GM21619 (cell line): ENCODE results near the gene LGI4.
"Not testable (repeated sequence)": the region's sequence is repeated elsewhere in the genome, so short reads cannot be mapped to it uniquely, and the experiment has no call there.

Experiments
- ATAC-seq: cut with Tn5 transposase; IDR thresholded peaks from one replicate; pipeline ENCODE4 v1.9.1; 2021; ENCODE audit not compliant: unreplicated experiment

The LGI4 gene

GRCh38 chr19:35161434-35161743, 26.5 kb upstream of the LGI4 start:
- ATAC-seq: no peak

GRCh38 chr19:35160629-35161433, 26.0 kb upstream of the LGI4 start:
- ATAC-seq: no peak

- ATAC-seq: no peak
Measured at GRCh38 chr19:35159606-35160005, 24.7 kb upstream of the LGI4 start.

GRCh38 chr19:35157431-35157830, 22.6 kb upstream of the LGI4 start:
- no peak for ATAC-seq

GRCh38 chr19:35156673-35157014, 21.8 kb upstream of the LGI4 start:
- no peak for ATAC-seq

GRCh38 chr19:35155981-35156672, 21.3 kb upstream of the LGI4 start:
- no peak for ATAC-seq

GRCh38 chr19:35155441-35155840, 20.6 kb upstream of the LGI4 start:
- ATAC-seq: no peak

GRCh38 chr19:35154525-35155406, 19.9 kb upstream of the LGI4 start, which contains the start of gene FXYD5:
TSS of gene FXYD5 (plus strand) at chr19:35154735. CDS start at chr19:35155551, 816 bp downstream.
- no peak for ATAC-seq

GRCh38 chr19:35153701-35154524, 19.1 kb upstream of the LGI4 start:
- no peak for ATAC-seq

- not testable (repeated sequence) for ATAC-seq
Measured at GRCh38 chr19:35153129-35153522, 18.3 kb upstream of the LGI4 start.

GRCh38 chr19:35151273-35152065, 16.6 kb upstream of the LGI4 start:
- no peak for ATAC-seq

- no peak for ATAC-seq
Measured at GRCh38 chr19:35150445-35150844, 15.6 kb upstream of the LGI4 start.

- no peak for ATAC-seq
Measured at GRCh38 chr19:35149463-35149862, 14.6 kb upstream of the LGI4 start.

- ATAC-seq: no peak
Measured at GRCh38 chr19:35146746-35147459, 12.0 kb upstream of the LGI4 start.

GRCh38 chr19:35144600-35145436, 10.0 kb upstream of the LGI4 start:
- ATAC-seq: no peak

GRCh38 chr19:35144259-35144599, 9.4 kb upstream of the LGI4 start:
- no peak for ATAC-seq

GRCh38 chr19:35143818-35144217, 9.0 kb upstream of the LGI4 start:
- ATAC-seq: no peak

GRCh38 chr19:35143231-35143715, 8.4 kb upstream of the LGI4 start, which contains the start of gene FXYD7:
TSS of gene FXYD7 (plus strand) at chr19:35143255. CDS start at chr19:35143334, 79 bp downstream.
- no peak for ATAC-seq
